Anterior cingulate cortex (tissue), 58 donors: ENCODE results near the gene STK32C.

Experiments used
- DNase-seq, 58 donors: peaks; one replicate each; lab custom pipeline; 2025; lab: John Stamatoyannopoulos, UW

STK32C gene

DNA sequence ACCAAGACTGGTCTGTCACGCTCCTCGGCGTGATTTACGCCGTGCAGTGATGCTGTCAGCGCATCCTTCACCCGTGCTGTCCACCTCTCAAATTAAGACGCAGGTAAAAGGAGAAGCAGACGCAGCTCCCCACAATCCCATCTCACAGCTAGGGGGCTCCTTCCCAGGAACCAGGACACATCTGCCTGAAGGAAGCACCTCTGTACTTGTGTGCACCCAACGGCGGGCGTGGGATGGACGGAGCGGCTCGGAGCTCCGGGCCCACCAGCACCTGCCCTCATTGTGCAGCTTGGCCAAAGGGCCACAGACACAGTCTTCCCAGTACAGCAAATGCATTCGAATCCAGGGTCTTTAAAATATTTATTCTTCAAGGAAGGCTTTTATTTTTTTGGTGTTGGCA, 55.3 kb downstream of the STK32C start:
- no peak for DNase-seq

DNA sequence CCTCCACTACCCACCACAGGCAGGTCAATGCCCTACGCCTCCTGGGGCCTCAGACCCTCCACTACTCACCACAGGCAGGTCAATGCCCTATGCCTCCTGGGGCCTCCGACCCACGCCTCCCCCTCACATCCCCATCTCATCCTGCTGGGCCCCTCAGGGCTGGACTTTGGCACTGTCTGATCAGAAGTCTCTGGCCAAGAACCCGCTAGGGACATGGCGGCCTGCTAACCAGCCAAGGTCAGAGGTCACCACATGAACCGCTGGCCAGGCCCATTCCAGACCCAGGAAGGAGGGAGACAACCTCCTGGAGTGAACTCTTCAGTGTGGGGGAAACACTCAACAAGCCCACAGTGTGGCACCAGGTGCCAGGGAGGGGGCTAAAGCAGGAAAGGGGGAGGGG, 55.8 kb downstream of the STK32C start:
- DNase-seq = no peak

GRCh38 chr10:132250481-132251475, 57.0 kb downstream of the STK32C start:
- DNase-seq = no peak

DNA sequence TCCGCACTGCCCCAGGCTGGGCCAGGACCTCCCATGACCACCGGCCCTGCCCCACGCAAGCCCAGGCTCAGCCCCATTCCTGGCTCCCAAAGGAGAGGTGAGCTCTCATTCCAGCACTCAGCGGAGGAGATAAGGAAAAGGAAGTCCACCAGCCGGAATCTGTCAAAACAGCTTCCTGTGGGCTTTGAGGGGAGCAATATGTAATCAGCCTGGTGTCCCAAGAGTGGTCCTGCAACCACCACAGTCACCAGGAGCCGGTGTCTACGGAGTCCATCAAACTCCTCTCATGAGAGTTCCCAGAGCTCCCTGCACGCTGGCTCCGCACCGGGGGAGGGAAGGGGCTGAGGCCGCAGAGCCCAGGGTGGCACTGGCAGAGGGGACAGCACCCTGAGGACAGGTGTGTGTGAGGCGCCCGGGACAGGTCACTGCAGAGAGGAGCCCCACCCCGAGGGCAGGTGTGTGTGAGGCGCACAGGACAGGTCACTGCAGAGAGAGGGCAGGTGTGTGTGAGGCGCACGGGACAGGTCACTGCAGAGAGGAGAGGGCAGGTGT, 57.9 kb downstream of the STK32C start:
- no peak for DNase-seq

DNA sequence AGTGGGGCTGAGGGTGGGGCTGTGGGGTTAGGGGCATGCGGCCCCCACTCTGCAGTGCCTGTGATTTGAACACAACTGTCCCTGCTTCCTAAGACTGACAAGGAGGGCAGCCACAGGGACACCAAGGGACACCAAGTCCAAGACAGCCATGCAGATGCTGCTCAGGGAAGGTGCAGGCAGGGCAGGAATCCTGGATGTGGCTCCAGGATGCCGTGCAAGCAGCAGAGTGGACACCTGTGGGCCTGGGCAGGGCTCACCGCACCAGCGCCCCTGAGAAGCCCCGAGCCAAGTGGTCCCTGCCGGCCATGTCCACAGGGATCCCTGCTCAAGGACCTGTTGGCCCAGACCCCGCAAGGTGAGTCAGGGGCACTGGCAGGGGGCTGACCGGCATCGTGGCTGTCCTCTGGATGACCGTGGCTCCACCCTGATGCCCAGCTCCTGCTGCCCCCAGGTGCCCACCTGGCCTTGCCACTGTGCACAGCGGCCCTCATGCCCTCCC, 58.5 kb downstream of the STK32C start:
- no peak for DNase-seq

DNA sequence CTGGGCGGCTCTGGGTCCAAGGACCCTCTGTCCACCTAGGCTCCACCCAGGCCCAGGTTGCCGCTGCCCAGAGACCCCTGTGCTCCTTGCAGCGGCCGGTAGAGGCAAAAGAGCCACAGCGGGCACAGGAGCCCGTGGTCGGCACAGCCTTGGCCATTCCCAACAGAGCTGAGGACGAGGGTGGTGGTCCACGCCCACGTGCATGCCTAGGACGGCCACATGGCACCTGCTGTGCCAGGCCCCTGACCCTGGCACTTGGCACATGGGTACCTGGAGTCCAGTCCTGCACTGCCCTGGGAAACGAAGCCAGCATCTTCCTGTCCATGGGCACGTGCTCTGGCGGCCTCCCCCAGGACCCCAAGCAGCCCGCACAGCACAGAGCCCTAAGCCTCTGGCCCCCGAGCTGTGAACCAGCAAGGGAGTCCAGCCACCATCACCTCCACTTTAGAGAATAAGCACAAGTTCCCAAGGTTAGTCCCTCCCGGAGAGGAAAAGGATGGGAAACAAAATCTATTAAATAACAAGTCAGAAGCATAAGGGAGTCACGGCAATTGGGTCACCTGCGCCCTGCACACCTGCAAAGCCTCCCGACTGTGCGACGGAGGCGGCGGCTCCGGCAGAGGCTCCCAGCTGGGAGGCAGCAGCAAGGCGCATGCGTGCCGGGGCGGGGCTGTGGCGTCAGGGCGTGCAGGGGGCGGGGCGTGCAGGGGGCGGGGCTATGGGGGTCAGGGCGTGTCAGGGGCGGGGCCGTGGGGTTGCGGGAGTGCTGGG, 59.1 kb downstream of the STK32C start:
- peak in 7 of 58 donors; percentile 6 to 69 (median 35) for DNase-seq

DNA sequence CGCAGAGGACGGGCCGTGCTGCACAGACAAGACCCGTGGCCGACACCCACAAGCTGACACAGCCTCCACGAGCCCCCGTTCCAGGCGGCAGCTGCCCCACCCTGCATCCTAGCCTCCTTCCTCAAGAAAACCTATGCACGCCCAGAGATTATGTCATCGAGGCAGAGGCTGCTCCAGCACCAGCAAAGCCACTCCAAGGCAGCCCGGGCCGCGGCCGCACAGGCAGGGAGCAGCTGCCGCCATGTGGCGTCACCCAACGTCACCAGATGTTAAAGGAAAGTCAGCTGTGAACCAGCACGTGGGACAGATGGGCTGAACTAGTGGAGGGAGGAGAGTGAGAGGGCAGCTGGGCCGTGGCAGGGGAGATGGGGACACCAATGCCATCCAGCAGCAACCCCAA, 59.8 kb downstream of the STK32C start:
- no peak for DNase-seq

- DNase-seq = no peak
These were observed 61.5 kb downstream of the STK32C start for GRCh38 chr10:132246296-132246695.

DNA sequence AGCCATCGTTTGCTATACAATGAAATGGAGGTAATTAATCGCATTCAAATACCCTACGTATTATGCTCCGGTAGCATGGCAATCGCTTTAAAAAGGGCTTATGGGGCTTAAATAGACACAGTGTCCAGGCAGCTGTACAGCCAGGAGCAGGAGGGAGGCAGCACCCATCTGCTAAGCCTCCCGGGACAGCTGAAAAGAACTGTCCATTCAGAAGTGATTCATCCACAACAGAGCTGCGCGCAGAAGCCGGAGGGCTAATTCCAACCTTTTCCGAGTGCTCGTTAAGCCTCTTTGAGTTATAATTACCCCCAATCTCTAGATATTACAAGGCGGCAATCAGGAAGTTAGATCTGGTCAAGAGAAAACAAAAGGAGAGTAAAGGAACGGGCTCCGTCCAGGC, 62.7 kb downstream of the STK32C start:
- DNase-seq = peak in 3 of 58 donors; percentile 26 to 37 (median 26)

- no peak for DNase-seq
These were observed 64.1 kb downstream of the STK32C start for GRCh38 chr10:132243626-132244025.

DNA sequence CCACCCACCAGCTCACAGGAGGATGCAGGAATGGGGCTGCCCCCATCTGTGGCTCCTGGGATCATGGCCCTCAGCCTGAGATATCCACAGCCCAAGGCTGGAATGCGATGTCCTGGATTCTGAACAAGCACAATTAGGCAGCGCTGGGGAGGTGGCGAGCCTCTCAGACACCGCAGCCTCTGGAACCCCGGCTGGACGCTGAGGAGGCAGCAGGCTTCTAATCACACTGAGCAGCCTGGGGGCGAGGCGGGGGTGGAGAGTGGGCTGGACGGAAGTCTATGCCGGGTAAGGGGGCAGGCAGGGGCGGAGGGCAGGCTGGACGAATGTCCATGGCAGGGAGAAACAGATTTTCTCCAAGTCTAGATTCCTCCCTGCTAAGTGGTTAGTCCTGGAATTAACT, 64.6 kb downstream of the STK32C start:
- no peak for DNase-seq

DNA sequence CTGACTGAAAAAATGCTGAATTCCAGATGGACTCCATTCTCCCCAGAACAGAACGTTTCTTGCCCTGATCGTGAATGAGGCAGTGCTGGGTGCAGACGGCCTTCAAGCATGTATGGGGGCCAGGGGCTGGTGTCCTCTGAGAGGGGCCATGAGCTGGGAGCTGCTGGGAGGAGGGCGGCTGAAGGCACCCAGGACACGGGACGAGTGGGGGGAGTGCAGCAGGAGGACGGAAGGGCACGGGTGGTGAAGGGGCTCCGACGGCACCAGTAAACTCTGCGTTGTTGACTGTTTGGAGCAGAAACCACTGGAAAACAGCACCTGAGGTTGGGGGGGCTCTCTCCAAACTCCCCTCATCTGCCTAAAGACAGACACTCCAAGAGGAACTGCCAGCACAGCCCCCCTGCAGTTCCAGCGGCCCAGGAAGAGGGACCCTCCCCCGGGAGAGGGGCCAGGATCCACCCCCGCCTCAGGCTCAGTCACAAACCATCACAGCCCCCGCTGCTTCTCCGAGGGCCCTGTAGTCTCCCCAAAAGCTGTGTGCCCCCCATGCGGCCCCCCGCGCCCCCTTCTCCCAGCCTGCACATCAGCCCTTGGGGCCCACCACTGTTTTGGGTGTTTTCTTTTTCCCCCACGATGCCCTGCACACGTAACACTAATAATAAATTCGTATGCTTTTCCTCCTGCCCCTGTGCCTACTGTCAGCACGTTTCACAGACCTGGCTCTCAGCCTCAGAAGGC, 65.5 kb downstream of the STK32C start:
- no peak for DNase-seq

- DNase-seq = no peak
These were observed 66.3 kb downstream of the STK32C start for GRCh38 chr10:132241496-132241895.

DNA sequence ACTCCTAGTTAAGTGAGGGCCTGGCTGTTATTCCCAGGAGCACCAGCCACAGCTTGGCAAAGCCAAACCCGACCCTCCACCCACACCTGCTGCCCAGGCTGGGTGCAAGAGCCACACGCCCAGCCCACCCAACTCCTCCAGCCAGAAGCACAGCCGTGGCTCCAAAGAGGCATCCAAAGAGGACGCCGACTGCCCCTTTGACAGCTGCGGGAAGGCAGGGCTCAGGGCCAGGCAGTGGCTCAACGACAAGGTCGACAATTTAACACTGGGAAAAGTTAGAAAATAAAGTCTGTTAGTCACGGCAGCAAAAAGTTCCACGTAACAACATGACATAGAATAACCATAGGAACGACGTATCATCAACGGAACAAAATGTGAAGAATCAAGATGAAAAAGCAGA, 66.7 kb downstream of the STK32C start:
- DNase-seq = no peak

GRCh38 chr10:132240581-132240980, 67.2 kb downstream of the STK32C start:
- no peak for DNase-seq

DNA sequence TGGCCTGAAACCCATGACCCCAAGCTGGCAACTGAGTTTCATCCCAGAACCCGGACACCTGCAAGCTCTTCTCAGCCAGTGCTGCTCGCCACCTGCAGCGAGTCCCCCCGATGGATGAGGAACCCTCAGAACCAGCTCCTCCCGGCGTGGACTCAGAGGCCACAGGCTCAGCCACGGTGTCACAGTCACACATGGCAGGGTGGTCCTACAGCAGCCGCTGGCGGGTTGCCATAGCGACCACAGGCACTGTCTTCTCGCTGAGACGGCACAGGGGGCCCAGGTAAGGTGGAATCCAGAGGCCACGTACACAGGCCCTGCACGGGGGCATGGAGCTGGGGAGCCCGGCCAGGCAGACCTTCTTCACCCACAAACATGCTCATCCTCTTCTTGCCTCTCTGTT, 67.6 kb downstream of the STK32C start:
- no peak for DNase-seq

GRCh38 chr10:132239126-132240031, 68.4 kb downstream of the STK32C start:
- no peak for DNase-seq

GRCh38 chr10:132238371-132239125, 69.2 kb downstream of the STK32C start:
- no peak for DNase-seq
